ENCODE results near the gene SLC17A4.

GRCh38 chr6:25746968-25747367 lies 7.6 kb upstream of the SLC17A4 start:
- TF ChIP-seq CTCF (IDR thresholded peaks at IDR 0.05) (no peak), POLR2A (IDR thresholded peaks at IDR 0.05) (no peak)
